NCI-H524 treated with DMSO at 0.1 percent for 48 hours (cell line): ENCODE data around the gene COL10A1.

Source experiments
- DNase-seq: peaks from one replicate; lab custom pipeline; 2025; lab: John Stamatoyannopoulos, UW

COL10A1 gene

GRCh38 chr6:116126032-116126431 lies at the start of gene COL10A1:
Gene COL10A1 (minus strand): TSS chr6:116126132. CDS start chr6:116125492, 640 bp downstream.
- no peak for DNase-seq

DNA sequence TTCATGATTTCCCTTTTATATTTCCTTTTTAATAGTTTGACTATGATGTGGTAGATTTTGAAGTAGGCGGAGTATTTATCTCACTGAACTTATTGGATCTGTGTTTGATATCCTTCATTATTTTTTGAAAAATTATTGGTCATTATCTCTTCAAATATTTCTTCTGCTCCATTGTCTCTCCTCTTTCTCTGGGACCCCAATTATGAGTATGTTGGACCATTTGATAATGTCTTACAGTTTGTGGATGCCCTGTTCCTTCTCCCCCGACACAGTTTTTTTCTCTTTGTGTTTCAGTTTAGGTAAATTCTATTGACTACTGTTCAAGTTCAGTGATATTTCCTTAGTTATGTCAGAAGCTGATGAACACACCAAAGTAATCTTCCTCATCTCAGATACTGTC lies 49.4 kb upstream of the COL10A1 start:
- no peak for DNase-seq

GRCh38 chr6:116173928-116174327 lies 48.0 kb upstream of the COL10A1 start:
- DNase-seq, result no peak

DNA sequence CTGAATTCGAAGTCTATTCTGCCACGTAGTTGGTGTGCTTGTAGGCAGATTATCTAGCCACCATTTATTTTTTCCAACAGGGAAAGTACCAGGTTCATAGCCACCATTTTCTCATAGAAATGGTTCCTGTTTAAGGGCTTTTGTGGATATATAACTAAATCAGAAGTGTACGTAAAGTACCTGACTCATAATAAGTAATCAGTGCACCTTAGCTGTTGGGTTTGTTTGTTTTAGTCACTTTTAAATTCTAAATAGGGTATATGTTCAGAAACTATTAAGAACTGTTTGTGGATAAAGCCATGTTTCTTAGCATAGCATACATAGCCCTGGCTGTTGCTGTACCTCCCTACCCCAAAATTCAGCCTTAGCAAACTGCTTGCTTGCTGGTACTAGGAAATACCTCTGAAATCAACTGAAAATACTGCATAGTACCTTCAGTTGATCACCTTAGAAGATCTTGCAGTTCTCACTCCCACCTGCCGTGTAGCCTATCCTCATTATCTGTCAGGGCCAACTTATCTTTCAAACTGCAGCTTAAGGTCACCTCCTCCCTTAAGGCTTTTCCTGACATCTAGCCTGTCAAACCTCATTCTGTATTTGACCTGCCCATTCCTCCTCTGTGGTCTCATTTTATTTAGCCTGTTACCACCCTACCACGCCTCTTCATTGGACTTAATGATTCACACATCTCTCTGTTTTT lies 44.6 kb upstream of the COL10A1 start:
- DNase-seq, result no peak

DNA sequence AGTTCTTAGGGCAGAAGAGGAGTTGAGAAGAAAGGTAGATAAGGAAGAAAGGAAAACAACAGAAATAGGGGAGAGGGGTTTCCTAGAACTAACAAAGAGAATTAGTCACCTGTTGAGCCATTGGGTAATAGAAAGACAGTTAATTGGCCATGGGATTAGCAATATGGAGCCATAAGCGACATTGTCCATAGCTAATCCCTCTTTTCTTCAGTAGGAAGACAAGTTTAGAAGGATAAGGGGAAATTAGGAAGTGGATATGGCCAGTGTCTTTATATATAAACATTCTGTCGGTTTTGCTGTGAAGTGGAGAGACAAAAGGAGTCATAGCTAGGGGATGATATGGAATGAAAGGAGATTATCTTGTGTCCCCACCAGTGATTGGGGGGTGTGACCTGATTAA lies 43.9 kb upstream of the COL10A1 start:
- no peak for DNase-seq

GRCh38 chr6:116168148-116168547 lies 42.2 kb upstream of the COL10A1 start:
- no peak for DNase-seq

- DNase-seq, result no peak
Measured at GRCh38 chr6:116166369-116166768, 40.4 kb upstream of the COL10A1 start.

- DNase-seq, result no peak
Measured at GRCh38 chr6:116165596-116165995, 39.7 kb upstream of the COL10A1 start.

- DNase-seq, result no peak
Measured at GRCh38 chr6:116159782-116160524, 34.0 kb upstream of the COL10A1 start.

DNA sequence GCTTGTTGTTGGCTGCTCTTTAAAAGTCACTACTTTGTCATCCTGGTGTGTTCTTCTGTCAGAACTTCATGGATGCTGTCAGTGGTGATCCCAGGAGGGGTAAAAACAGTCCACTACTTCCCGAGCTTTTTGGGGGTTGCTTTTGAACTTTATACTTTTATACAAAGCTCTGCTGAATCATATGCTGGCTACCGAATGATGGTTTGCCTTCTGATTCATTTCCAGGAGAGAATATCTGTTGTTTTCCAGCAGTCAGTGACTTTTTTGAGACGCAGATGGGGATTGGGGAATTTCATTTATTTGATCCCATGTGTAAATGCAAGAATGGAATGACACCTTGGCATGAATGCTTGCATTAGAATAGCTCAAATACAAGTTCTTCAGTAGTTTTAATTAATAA lies 32.7 kb upstream of the COL10A1 start:
- DNase-seq, result no peak

DNA sequence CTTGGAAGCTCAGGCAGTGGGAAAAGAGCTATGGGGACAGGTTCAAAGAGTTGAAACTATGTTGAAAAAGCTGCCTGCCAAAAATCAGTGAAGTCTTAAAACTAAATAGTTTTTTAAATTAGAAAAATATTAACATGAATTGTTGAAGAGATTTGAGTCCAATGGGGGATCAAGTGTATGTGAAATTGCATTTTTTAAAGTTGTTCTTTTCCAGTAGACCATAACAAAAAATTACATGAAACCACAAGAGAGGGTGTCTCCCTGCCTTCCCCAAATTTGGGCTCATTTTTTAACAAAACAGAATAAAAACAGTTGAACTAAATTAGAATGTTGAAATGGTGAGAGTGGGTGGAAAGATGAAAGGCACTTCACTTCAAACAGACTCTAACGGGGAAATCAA lies 31.5 kb upstream of the COL10A1 start:
- DNase-seq, result no peak

GRCh38 chr6:116156405-116157326 lies 30.7 kb upstream of the COL10A1 start:
- DNase-seq, result no peak

GRCh38 chr6:116154887-116155286 lies 29.0 kb upstream of the COL10A1 start:
- DNase-seq, result no peak

- DNase-seq, result no peak
Measured at GRCh38 chr6:116152620-116153019, 26.7 kb upstream of the COL10A1 start.

GRCh38 chr6:116145803-116146675 lies 20.1 kb upstream of the COL10A1 start:
- no peak for DNase-seq

GRCh38 chr6:116144605-116145004 lies 18.7 kb upstream of the COL10A1 start:
- no peak for DNase-seq

DNA sequence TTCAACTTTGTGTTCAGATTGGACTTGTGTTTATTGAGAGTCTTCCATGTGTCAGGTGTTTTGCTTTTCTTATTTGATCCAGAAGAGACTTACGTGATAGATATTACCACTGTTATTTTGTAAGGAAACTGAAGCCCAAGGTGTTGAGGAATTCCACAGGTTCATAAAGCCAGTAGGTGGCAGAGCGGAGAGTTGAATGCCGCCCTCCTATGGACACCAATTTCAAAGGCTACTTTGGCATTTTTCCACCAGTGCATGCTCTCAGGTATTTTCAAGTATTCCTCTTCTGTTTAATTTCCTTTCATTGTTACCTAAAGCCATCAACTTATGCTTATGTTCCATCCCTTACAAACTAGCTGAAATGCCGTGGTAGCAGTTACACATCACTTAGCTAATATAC lies 14.0 kb upstream of the COL10A1 start:
- no peak for DNase-seq

GRCh38 chr6:116136933-116137340 lies 11.0 kb upstream of the COL10A1 start:
- DNase-seq, result no peak

DNA sequence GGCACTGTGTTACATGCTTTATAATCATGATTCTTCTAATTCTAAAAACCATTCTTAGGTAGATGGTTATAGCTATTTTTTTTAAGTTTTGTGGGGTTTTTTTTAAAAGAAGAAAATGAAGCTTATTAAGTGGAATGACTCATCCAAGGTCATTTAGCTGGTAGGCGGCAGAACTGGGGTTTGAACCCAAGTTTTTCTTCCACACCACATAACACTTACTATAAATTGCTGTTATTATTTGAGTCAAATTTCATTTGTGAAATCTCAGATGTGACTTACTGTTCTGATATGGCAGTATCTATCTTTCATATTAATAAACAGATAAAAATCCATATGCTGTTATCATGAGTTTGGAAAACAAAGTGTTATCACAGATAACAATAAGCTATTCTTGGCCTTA lies 10.4 kb upstream of the COL10A1 start:
- DNase-seq, result no peak

DNA sequence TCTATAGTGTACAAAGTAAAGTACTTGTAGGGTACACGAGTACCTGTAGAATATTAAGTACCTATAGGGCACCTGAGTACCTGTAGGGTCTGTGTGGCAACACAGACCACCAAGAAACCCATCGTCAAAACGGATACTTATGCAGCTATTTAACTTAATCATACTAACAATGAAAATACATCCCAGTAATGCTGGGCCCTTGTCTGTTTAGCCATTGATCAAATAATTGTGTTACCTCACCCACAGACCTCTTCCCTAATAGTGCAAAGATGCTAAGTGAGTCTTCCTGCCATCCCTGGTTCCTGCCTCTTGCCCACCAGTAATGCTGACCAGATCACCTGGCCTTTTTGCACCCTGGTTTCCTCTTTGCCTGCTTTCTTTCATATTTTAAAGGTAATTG lies 7.5 kb upstream of the COL10A1 start:
- no peak for DNase-seq

DNA sequence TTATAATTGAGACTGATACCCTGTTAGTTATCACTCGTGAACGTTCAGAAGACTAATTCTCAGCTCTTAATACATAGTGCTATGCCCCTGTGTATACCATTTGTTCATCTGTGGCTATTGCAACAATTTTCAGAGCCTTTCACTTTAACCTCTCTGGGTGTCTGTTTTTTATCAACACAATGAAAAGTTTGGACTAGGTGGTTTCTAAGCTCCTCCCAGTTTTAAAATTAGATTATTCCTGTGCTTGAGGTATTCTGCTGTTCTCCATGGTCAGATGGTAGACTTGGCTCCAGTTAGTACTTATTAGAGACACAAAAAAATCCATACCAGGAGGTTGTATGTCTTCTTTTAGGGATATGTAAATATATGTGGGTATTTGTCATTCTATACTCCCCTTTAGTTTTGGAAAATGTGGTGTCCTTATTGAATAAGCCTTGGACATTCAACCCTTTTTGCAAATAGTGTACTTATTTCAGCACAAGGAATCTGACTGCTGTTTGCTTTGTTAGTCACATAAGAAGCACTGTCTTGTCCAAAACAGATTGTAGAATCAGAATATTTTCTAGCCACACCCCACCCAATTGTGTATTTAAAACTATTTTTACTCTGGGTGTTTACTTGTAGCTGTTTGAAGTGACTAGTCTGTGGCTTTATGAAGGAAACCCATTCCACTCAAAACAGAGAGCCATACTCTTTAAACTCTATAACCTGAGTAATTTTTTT lies 2.0 kb upstream of the COL10A1 start:
- no peak for DNase-seq
